Endothelial cell of hepatic sinusoid (primary cell): ENCODE results near the gene ADAD2.

ENCODE experiments used
- in situ Hi-C: cut with HindIII; loops from 2 replicates; pipeline ENCODE4 v1.10.0; 2017; ENCODE audit warnings: low sequenced_read_pairs

ADAD2 gene

DNA sequence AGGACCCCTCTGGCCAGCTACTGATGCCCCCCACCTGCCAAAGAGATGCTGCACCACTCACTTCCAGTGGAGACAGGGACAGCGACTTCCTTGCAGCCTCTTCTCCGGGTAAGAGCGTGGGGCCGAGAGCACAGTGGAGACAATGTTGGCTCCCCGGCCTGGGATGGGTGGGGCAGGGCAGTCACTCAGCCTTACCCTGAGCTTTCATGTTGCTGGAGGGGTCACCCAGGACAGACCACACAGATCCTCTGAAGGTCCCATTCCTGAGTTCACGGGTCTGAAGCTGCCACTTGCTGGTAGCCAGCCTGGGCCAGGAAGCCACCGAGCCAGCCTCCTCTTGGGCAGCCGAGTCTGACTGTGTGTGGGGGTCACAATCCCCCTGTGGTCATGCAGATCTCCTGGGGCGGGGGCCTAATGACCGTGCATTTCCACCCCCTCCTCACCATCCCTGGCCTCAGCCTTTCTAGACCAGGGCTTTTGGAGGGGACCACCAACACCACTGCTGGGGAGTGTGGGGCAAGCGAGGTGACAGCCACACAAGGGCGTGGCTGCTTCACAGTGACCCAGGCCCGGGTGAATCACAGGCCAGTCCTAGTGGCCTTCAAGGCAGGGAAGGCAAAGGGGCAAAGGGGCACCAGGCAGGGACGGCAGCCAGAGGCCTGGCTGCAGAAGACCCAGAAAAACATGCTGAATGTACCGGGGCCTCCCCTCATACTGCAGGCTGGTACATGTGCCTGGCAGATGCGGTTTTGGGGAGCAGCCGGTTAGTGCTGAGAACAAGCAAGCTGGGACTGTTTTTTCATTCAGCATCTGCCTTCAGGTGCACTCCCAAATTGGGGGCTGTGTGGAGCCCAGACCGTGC, 14.5 kb upstream of the ADAD2 start:
- in situ Hi-C loops = no loop called here

DNA sequence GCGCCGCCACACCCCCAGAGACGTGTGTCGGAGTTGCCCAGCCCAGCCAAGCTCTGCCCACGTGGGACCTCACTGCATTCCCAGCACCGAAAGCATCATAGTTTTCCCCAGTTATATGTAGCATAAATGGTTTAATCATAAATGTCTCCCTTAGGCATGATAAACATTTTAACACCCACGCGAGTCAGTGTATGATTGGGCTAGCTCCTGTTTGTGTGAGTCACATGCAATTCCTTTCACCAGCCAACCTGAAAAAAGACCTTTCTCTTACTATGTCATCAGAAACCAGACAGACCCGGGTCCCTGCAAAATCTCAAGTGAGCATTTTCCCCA, 13.2 kb upstream of the ADAD2 start:
- in situ Hi-C loops = no loop called here

DNA sequence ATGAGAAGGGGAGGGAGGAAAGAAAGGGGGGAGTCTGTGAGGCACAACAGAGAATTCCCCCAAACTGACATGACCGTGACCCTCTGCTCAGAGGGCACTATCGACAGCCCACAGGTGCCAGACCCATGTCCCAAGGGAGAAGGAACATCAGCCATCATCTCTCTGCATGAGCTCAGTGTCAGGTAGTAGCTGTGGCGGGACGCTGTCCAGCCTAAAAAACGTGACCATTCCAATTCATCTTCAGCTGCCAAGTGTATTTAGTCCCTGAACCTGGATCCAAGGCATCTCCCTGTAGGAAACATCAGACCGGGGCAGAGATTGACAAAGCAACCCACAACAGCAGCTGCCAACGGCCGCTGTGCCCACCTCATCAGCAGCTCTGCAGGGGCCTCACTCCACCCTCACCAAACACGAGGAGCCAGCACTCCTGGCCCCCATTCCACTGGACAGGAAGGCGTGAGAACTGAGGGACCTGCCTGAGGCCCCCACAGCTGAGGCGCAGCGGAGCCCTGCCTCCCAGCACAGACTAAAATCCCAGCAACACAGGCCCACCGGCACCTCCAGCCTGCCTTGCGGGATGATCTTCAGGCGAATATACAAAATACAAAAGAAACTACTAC, 12.7 kb upstream of the ADAD2 start:
- in situ Hi-C loops = no loop called here

DNA sequence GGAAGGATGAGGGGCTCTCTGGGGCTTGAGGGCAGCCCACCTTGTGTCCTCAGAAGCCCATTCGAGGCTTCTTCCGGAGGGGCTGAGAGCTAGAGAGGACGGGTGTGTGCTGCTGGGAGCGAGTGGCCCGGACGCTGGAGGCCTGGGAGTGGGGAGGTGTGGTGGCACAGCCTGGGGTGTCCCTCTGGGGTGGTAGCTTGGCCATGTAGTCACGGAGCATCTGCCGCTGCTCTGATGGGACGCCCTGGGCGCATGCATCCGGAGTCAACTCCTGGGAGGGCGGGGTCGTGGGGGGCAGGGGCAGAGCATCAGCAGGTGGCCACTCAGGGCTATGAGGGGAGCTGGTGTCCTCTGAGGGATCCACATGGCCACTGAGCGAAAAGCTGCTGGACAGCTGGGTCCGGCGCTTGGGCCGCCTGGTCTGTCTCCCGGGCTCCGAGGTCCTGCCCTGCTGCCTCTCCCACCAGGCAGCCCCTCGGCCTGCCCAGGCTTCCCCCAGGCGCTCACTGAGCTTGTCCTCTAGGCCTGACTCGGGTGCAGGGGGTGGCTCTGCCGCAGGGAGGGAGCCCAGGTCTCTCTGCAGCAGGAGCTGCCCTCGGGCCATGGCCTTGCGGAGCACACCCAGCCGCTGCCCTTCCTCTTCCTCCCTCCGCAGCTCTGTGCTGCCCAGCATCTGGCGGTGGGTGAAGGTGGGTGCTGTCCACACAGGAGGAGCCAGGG, 11.9 kb upstream of the ADAD2 start:
- in situ Hi-C loops = no loop called here

DNA sequence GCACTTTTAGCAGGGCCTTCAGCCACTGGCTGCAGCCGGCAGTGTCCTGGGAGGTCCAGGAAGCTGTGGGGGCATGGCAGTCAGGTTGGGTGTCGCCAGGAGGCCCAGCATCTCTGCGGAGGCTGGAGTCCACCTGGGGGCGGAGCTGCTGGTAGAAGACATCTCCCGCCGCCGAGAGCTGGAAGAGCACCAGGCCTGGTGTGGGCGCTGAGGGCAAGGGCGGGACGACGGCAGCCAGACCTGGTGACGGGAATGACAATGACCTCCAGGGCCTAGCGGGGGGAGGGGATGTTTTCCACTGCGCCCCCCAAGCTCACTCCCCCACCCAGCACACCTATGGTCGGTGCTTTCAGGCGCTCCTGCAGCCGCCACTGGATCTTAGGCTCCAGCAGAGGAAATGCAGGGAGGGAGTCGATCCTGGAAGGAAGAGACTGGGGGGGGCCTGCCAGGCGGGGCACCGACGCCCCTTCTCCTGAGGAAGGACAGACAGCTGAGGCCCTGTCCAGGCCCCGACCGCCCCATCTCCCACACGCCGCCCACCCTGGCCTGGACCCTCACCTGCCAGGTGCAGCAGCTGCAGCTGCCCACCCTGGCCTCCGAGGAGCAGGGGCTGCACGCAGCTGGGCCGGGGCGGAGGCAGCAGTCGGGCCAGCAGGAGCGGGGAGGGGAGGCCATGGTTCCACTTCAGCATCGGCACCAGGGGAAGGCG, 11.2 kb upstream of the ADAD2 start:
- in situ Hi-C loops = no loop called here

DNA sequence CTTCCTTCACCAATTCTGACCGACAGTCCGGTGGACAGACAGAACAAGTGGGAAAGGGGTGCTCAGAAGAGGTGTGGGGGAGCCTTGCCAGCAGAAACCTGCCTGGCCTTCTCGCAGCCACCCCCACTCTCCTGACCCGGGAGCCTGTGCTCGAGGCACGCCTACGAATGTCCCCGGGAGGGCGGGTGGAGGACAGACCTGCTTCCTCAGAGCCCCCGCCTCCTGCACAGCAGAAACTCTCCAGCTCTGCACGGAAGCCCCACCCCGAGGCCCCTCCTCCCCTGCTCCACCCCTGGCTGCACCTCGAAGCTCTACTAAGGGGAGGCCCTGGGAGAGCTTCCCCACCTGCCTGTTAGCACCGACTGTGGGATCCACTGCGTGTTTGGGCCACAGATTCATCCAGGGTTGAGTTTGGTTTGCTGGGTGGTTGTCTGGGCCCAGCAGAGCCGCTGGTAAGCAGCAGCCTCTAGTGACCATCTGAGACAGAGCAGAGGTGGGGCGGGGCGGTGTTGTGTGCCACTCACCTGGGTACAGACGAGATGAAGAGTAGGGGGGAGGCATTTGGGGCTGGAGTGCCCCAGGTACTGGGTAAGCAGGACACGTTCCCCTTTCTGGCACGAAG, 10.3 kb upstream of the ADAD2 start:
- in situ Hi-C loops = no loop called here

DNA sequence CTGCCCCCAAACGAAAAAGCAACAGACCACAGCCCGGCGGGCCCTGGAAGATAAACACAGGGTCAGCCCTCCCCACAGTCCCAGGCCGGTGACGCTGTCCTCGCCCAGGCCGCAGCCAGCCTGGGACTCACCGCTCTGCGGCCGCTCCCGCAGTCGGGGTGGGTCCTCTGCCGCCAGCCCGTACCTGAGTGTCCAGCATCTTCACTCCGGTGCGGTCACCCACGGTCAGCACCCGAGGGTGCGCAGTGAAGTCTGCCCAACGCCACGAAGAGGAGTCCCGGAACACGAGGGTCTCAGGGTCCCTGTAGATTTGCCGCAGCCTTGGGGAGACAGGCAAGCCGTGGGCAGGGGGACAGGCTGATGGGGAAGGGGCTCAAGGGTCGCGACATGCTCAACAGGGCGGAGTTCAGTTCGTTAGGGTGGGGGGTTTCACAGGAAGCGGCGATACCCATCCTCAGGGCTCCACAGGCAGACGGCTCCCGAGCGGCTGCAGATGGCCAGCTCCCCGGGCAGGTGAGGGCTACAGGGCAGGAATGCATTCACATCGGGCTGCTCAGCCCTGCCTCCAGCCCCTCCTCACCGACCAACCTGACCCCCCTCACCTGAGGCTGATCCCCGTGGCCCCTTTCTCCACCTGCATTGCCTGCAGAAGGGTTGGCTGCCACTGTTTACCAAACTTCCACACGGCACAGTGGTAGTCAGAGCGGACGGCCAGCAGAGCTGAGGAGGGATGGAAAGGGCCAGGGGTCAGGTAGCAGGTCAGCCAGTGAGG, 9.6 kb upstream of the ADAD2 start:
- in situ Hi-C loops = no loop called here

DNA sequence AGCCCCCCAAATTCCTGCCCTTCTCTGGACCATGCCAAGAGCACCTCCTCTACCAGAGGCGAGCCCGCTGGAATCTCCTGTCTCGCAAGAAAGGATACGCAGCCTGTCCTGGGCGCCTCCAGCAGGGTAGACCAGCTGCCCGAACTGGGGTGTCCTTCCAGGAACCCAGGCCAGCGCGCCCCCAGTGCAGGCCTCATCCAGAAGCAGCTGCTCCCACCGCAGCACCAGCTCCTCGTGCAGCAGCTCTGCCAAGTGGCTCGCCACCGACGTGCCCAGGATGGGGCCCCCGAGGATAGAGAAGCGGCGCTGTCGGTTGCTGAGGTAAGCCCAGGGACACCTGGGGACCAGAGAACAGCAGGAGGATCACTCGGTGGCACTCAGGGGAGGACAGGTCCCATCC, 8.9 kb upstream of the ADAD2 start:
- in situ Hi-C loops = no loop called here

DNA sequence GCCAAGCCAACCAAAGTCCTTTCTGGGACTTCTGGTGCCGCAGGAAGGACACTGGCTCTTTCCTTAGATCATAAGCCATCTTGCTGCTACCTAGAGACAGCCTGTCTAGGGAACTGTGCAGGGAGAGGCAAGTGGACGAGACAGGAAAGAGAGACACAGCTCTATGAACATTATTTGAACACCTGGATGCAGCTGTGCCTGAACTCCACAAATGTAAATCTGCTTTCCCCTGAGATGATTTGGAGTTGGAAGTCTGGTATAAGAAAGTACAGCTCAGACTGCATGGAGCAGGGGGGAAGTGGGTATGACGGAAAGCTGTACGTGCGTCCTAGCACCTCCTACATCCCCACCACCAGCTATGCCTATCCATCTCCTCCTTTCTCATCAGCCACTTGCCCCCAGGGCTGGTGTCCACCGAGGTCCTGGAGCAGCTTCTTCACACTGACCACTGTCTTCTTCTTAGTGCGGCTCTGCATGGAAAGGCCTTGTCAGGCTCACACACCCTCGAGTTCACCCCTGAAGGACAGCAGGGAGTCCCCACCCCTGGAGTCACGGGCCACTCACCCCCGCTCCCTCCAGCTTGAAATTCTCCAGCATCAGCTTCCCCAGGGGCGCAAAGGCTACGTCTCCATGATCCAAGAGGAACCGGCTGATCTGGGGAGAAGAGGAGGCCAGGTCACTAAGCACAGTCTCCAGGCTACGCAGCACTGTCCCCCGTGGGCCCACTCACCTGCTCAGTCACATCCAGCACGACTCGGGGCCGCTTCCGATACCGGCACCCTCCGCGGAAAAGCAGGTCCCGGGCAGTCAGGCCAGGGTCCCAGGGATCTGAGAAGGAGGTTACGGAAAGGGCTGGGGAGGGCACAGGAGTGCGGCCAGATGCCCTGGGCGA, 8.0 kb upstream of the ADAD2 start:
- in situ Hi-C loops = no loop called here

DNA sequence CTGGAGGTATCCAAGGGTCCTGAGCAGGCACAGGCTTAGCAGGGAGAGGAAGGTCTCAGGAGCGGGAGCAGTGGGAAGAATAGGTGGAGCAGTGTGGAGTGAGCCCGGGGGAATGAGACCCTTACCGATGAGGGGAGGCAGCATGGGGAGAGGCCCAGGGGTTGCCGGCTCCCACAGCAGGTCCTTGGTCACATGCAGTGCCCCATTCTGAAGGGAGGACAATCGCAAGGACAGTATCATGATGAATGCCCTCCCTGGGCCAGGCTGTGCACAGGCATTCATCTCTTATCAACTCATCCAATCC, 7.4 kb upstream of the ADAD2 start:
- in situ Hi-C loops = no loop called here

DNA sequence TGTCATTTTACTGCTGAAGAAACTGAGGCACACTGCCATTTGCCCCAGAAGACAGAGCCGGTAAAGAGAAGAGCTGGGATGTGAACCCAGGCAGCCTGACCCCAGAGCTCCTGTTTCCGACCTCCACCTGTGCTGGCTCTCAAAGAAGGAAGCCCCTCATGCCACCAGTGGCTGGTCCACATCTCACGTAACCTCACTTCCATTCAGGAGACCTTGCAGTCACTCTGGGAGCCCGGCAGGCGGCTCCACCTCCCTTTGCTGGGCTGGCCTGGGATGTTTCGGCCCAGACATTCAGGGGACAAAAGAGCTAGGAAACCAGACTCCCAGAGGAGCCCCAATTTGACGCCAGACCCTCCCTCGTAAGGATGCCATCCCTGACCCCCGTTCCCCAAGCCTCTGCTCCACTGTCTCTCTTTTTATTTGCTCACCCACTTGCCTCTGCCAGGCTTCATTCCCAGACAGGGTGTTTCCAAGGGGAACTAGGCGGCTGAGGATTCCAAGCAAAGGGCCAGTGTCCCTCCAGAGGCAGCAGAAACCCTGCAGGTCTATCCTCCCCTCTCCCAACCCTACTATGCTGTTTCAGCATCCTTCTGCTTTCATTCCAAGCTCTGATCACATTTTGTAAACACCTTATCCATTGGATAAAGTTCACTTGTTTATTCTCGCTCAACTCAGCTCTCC, 6.9 kb upstream of the ADAD2 start:
- in situ Hi-C loops = no loop called here

DNA sequence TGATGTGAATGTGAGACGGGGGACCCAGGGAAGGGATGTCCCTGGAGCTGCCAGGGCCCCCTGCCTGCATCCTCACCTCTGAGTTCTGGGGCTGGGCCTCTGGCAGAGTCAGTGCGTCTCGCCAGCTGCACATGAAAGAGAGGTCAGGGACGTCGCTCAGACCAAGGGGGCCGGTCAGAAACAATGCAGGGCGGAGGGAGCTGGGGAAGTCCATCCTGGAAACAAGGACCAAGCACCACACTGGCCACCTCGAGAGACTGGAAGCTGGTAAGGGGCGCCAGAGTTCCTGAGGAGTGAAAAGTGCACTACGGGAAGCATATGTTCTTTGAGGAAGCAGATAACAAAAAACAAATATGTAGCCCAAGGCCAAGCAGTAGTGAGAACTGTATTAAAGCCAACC, 6.2 kb upstream of the ADAD2 start:
- in situ Hi-C loops = no loop called here

DNA sequence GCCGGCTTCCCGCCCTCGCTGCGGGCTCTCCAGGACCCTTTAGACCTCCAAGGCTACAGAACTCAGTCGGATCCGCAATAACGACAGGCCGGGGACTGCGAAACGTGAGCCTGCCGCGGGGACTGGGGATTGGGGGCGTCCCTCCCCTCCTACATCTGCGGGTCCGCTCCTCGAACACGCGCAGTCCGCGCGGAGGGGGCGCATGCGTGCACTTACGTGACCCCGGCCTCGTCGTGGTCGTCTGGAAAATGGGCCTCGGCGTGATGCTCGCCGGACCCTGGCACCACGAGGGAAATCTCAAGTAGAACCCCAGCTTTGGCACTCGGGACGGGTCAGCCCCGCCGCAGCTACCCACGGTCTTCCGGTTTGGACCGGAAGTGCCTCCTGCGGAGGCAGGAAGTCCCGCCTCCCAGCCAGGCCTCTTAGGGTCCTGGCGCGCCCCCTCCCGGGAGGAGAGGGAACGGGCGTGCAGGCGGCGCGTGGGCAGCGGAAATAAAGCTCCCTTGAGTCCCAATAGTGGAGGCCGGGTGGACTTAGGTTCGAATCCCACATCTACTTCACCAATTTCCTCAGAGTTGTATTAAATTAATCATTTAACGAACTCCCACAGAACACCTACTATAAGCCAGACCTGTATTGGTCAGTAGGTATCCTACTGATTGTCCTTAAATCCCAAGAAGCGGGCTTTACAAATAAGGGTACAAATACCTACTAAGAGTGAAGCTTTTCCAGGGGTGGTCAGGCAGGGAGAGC, 4.1 kb upstream of the ADAD2 start, which contains the start of gene TAF1C:
TAF1C (minus strand) TSS at position 373 of the 753 bp plus-strand sequence. CDS start 2,069 bp downstream, outside the sequence.
- in situ Hi-C loops = no loop called here

DNA sequence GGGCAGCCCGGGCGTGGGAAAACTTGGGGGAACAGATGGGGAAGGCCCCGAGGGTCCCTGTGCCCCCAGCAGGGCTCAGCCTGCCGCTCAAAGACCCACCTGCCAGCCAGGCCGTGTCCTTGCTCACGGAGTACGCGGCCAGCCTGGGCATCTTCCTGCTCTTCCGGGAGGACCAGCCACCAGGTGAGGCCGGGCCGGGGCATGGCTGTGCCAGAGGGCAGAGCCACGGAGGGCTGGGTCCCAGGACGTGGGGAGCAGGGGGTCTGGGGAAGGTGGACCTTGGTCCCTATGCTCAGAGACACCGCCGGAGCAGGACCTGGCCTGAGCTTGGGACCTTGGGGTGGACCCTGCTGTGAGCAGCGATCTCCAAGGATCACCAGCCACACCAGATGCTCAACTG, 509 bp downstream of the ADAD2 start:
- in situ Hi-C loops = no loop called here

DNA sequence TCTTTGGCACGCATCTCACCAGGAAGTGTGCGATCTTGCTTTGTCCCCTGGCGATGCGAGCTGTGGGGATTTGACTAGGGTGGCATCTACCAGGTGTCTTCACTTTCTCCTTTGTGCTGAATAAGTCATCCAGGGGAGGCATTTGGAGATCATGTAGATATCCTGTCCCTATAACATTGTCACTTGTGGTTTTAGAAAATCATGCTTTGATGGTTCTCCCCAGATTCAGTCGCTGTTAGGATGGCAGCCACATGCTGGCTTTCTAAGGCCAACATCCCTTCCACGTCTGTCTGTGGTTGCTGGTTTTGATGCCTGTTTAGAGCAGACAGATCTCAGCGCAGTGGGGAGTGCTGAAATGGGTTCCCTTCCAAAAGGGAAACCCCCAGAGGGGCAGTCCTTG, 2.5 kb downstream of the ADAD2 start:
- in situ Hi-C loops = no loop called here

DNA sequence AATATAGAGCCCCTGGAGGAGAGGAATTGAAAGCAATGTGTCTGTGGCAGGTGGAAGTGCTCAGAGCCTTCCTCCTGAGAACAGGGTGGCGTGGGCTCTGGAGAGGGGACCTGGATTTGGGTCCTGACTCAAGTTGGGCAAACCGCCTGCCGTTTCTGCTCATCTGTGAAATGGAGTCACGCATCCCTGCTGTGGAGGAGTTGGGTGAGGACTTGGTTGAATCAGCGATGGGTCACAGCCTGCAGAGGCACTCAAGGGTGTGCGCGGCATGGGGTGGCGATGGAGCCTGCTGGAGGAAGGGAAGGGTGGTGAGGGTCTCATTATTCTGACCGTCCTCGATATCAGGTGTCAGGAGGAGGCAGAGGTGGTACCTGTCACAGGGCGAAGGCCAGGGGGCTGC, 3.1 kb downstream of the ADAD2 start:
- in situ Hi-C loops = no loop called here

DNA sequence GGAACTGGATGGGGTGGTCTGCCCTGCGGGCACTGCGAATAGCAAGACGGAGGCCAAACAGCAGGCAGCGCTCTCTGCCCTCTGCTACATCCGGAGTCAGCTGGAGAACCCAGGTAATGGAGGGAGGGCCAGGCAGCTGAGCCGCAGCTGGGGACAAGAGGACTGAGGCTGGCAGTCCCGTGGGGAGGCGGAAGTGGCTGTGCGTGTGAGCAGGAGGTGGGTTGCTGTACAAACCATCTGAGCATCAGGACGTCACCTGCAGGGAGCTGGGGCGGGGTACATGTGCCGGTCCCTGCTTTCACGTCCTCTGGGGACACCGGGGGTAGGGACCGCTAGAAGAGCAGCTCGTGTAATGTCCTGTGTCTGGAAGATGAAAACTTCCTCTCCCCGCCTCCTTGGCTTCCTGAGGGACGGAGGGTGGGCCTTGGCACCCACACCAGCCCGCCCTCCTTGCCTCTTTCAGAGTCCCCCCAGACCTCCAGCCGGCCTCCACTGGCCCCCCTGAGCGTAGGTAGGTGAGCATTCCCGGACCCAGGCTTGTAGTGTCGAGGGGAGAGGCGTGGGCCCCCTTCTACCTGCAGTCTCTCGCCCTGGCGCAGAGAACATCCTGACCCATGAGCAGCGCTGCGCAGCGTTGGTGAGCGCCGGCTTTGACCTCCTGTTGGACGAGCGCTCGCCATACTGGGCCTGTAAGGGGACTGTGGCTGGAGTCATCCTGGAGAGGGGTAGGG, 3.7 kb downstream of the ADAD2 start:
- in situ Hi-C loops = no loop called here
